ENCODE results near the gene CTNNA3. TPM values are rescaled to one million over a fixed set of nuclear protein-coding genes. Genes with fewer than 3 reads are reported as not detected.

The CTNNA3 gene
- total and polyA plus RNA-seq, 3 donors from 2014 or later, result 17.8 to 19.4 (median 18.3) TPM

DNA sequence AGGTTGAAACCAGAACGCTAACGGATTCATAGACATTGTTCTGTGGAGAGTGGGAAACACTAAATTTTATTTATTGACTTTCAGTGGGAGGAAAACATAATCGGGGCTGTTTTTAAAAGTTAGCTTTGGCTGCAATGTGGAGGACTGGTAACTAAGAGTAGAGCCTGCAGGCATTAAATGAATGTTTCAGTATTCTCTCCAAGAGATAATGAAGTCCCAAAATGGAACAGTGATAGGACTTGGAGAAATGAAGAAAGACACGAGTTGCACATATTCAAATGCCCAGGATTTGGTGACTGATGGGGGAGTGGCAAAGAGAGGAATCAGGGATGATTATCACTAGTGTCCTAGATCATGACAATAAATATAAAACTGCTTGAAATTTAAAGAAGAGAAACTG, 1130.0 kb downstream of the CTNNA3 start:
- intact Hi-C loops (cut with DNase I; ENCODE audit: low total_unique reads), result no loop called here
- Histone ChIP-seq H3K4me1 (no peaks in the 10 kb centered on the region), H3K36me3 (ENCODE audit: low read depth, missing control alignments) (no peaks in the 10 kb centered on the region), H3K27me3 (no peaks in the 10 kb centered on the region), H3K27ac (peak overlapping the region; percentile 21 to 29), H3K9me3 (no peaks in the 10 kb centered on the region), H3K4me3 (no peak overlapping the region)
- no peak for DNase-seq
- TF ChIP-seq, protein P1, sequence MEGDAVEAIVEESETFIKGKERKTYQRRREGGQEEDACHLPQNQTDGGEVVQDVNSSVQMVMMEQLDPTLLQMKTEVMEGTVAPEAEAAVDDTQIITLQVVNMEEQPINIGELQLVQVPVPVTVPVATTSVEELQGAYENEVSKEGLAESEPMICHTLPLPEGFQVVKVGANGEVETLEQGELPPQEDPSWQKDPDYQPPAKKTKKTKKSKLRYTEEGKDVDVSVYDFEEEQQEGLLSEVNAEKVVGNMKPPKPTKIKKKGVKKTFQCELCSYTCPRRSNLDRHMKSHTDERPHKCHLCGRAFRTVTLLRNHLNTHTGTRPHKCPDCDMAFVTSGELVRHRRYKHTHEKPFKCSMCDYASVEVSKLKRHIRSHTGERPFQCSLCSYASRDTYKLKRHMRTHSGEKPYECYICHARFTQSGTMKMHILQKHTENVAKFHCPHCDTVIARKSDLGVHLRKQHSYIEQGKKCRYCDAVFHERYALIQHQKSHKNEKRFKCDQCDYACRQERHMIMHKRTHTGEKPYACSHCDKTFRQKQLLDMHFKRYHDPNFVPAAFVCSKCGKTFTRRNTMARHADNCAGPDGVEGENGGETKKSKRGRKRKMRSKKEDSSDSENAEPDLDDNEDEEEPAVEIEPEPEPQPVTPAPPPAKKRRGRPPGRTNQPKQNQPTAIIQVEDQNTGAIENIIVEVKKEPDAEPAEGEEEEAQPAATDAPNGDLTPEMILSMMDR (IDR thresholded peaks at IDR 0.05), result no peak
- TF ChIP-seq POLR2A (IDR thresholded peaks at IDR 0.05), result no peak
- 43 to 44% methylated on average over 4 of the region's 4 CpGs for WGBS, 2 donors

DNA sequence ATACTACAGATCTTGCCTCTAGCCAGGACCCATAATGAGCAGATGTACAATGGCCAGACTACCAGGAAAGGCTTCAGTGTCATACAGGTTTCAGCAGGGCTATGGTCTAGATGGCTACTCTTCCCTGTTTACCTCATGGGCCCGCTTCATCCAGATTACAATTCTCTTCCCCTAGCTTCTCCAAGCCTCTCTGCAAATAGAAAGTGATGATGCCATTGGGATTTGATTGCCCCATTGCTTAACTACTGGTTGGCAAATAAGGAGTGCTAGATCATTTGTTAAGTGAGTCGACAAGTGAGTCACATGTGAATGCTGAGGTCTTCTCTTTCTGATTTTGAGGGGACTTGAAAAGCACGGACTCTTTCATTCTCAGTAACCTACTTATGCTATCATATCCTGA, 1131.7 kb downstream of the CTNNA3 start:
- Histone ChIP-seq H3K27me3 (no peaks in the 10 kb centered on the region), H3K27ac (no peak overlapping the region), H3K9me3 (no peaks in the 10 kb centered on the region), H3K36me3 (ENCODE audit: low read depth, missing control alignments) (no peaks in the 10 kb centered on the region), H3K4me1 (no peaks in the 10 kb centered on the region), H3K4me3 (no peak overlapping the region)
- DNase-seq, result no peak
- no peak for TF ChIP-seq POLR2A (IDR thresholded peaks at IDR 0.05)
- TF ChIP-seq, protein P1 (IDR thresholded peaks at IDR 0.05), result no peak
- intact Hi-C loops (cut with DNase I; ENCODE audit: low total_unique reads), result no loop called here
- 67 to 76% methylated on average over 3 of the region's 3 CpGs for WGBS, 2 donors

DNA sequence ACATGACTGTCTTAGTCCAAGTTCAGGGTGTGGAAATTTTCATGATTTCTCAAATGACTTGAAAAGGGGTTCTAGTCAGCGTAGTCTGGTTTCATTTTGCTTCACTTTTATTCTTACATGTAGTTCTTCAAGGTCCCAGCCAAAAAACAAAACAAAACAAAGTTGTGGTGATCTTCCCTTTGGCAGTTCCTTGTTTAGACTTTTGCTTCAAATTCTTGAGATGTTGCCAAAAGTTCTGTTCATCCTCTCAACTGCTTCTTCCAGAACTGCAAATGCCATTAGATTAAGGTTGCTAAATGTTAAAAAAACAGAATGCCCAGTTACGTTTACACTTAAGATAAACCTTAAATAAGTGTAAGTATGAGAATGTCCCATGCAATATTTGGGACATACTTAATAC, 1140.9 kb downstream of the CTNNA3 start:
- intact Hi-C loops (cut with DNase I; ENCODE audit: low total_unique reads), result no loop called here
- H3K4me3 ChIP-seq, result no peak overlapping the region
- WGBS, 2 donors, result 36 to 46% methylated on average over 2 of the region's 2 CpGs
- H3K36me3 ChIP-seq (ENCODE audit: low read depth, missing control alignments), result no peaks in the 10 kb centered on the region
- TF ChIP-seq POLR2A (IDR thresholded peaks at IDR 0.05), result no peak
- TF ChIP-seq, protein P1 (IDR thresholded peaks at IDR 0.05), result no peak
- peak overlapping the region in 1 of 2 donors; percentile 69 for H3K27ac ChIP-seq
- DNase-seq, result no peak
- no peaks in the 10 kb centered on the region for H3K4me1 ChIP-seq
- H3K9me3 ChIP-seq, result no peaks in the 10 kb centered on the region
- no peaks in the 10 kb centered on the region for H3K27me3 ChIP-seq

DNA sequence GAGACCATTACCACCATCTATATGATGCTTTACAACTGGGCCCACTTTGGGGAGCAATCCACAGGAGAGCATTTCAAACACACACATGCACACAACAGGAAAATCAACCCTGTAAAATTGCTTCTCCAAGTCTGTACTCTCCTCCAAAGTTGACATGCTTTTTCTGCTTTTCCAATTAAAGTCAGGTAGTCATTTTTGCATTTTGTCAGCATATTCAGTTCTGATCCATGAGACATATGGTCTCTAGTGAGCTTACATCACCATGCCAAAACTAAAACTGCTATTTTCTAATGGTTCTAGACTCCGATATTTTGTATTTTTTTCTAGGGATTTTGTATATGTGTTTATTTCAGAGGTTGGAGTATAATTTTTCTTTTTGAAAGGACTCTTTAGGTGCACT, 1143.7 kb downstream of the CTNNA3 start:
- DNase-seq, result no peak
- Histone ChIP-seq H3K36me3 (ENCODE audit: low read depth, missing control alignments) (no peaks in the 10 kb centered on the region), H3K9me3 (no peaks in the 10 kb centered on the region), H3K27ac (peak overlapping the region; percentile 12 to 32), H3K4me3 (no peak overlapping the region), H3K27me3 (no peaks in the 10 kb centered on the region), H3K4me1 (no peaks in the 10 kb centered on the region)
- 91 to 97% methylated on average over 1 of the region's 1 CpG for WGBS, 2 donors
- intact Hi-C loops (cut with DNase I; ENCODE audit: low total_unique reads), result no loop called here
- TF ChIP-seq, protein P1 (IDR thresholded peaks at IDR 0.05), result no peak
- TF ChIP-seq POLR2A (IDR thresholded peaks at IDR 0.05), result no peak

DNA sequence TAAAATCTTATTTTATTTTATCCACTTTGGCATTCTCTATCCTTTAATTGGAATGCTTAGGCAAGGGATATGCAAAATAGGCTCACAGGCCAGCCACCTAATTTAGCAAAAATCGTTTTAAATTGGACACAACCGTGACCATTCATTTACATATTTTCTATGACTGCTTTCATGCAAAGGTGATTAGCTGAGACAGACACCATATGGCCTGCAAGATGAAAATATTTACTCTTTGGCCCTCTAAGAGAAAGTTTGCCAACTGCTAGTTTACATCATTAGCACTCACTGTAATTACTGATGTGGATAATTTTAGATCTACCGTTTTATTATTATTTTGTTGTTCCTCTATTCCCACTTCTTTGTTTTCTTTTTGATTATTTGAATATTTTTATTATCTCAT, 1145.6 kb downstream of the CTNNA3 start:
- Histone ChIP-seq H3K36me3 (ENCODE audit: low read depth, missing control alignments) (no peaks in the 10 kb centered on the region), H3K9me3 (no peaks in the 10 kb centered on the region), H3K4me1 (no peaks in the 10 kb centered on the region), H3K4me3 (no peak overlapping the region), H3K27me3 (no peaks in the 10 kb centered on the region), H3K27ac (no peak overlapping the region)
- intact Hi-C loops (cut with DNase I; ENCODE audit: low total_unique reads), result no loop called here
- WGBS, 2 donors, result 49 to 51% methylated on average over 3 of the region's 3 CpGs
- no peak for DNase-seq
- TF ChIP-seq POLR2A (IDR thresholded peaks at IDR 0.05), result no peak
- TF ChIP-seq, protein P1 (IDR thresholded peaks at IDR 0.05), result no peak

Data from testis (tissue), 3 donors.